Adrenal gland (tissue), 12 donors: ENCODE data around the gene SP4. TPM values are rescaled to one million over a fixed set of nuclear protein-coding genes. Genes with fewer than 3 reads are reported as not detected.

Source experiments
- DNase-seq, 7 donors: peaks; one replicate each; pipeline ENCODE4 v3.0.0-alpha.2; 2019 to 2020
- H3K27ac ChIP-seq, 5 donors: fragments of 200-600 bp; sonication (generic) in 4 of 5; 1 replicate in 3 of 5; 2 replicates in 2 of 5; pipeline versions ENCODE4 v1.5.1 to v1.8.0; 2016 to 2020; ENCODE audit warnings: mild to moderate bottlenecking in 1 of 5
- H3K27me3 ChIP-seq: fragments of 200-600 bp; 2 replicates; pipeline ENCODE4 v1.8.0; 2021
- H3K36me3 ChIP-seq, 2 donors: fragments of 200-600 bp; replicated peaks in 1 of 2; 1 replicate in 1 of 2; 2 replicates in 1 of 2; pipeline versions ENCODE4 v1.5.1 to v1.8.0; 2018 to 2022
- H3K4me1 ChIP-seq, 2 donors: fragments of 200-600 bp; replicated peaks in 1 of 2; 1 replicate in 1 of 2; 2 replicates in 1 of 2; pipeline versions ENCODE4 v1.5.1 to v1.8.0; 2018 to 2021
- H3K4me3 ChIP-seq, 4 donors: fragments of 200-600 bp; sonication (generic) in 3 of 4; one replicate each; pipeline ENCODE4 v1.5.1; 2016 to 2018
- H3K9me3 ChIP-seq, 3 donors: fragments of 200-600 bp; sonication (generic) in 1 of 3; replicated peaks in 1 of 3; 1 replicate in 2 of 3; 2 replicates in 1 of 3; pipeline versions ENCODE4 v1.5.1 to v1.8.0; 2016 to 2021
- CTCF ChIP-seq, 6 experiments: fragments of 450-650 bp in 4 of 6; fragments of 200-600 bp in 2 of 6; sonication (generic) in 1 of 6; IDR thresholded peaks; 1 replicate in 5 of 6; 2 replicates in 1 of 6; pipeline versions ENCODE4 v1.5.1 to v1.8.0; 2016 to 2021; ENCODE audit warnings: antibody characterized with exemption in 6 of 6, mild to moderate bottlenecking in 2 of 6, moderate library complexity in 1 of 6
- POLR2A ChIP-seq, 2 donors: fragments of 450-650 bp; IDR thresholded peaks; one replicate each; pipeline ENCODE4 v1.6.1; 2017; ENCODE audit warnings: antibody characterized with exemption in 2 of 2, mild to moderate bottlenecking in 2 of 2, moderate library complexity in 1 of 2
- WGBS, 4 donors: extraction: QIAGEN DNeasy Blood & Tissue Kit in 2 of 4; methylation state at CpG; one replicate each; pipeline versions ENCODE4 v1.1.5 to v1.1.7; 2013 to 2017; 5-methylcytosine and 5-hydroxymethylcytosine counted together
- intact Hi-C, 2 donors: fragments of 100-400 bp; cut with DNase I; formaldehyde crosslinking; loops; one replicate each; pipeline versions ENCODE4 v1.14.1 to v1.15.0; 2022 to 2023
- polyA plus RNA-seq, 3 donors: library from polyadenylated mRNA; stranded (reverse); fragments of 200-250 nt in 2 of 3; fragments of 350-450 nt in 1 of 3; fragmentation: Illumina TruSeq in 1 of 3; extraction: RNeasy Lipid Tissue Mini Kit (QIAGEN cat#74804) in 1 of 3; gene quantifications; one replicate each; pipeline ENCODE4 v1.2.3, GENCODE V29; 2013 to 2014
- total RNA-seq, 9 donors: library from RNA; depleted of rRNA in 4 of 9; stranded (reverse); fragments of >200 nt in 4 of 9; fragments of 120-200 nt in 1 of 9; fragmentation: NEBNext Ultra II Directional in 1 of 9; extraction: Animal tissue kit (Norgen Biotek cat#: 25700) in 1 of 9; gene quantifications; one replicate each; pipeline versions ENCODE4 v1.1.0 to v1.2.4, GENCODE V29; 2013 to 2023
- donor health status: healthy with polysubstance abuse.
- donor health status: Bipolar disorder and iron deficiency.
- donor health status: DM: yes; HTN: yes; CAD: no.
- donor health status: DM: no; HTN: no; CAD: no.
- donor health status: DM: no; HTN: no; CAD: no.
- donor health status: DM: yes; HTN: yes; CAD: no.

The SP4 gene
- total and polyA plus RNA-seq, 12 donors = 1.8 to 11.2 (median 6.0) TPM

GRCh38 chr7:21412957-21413356, 14.9 kb upstream of the SP4 start:
- Histone ChIP-seq H3K27ac (no peak overlapping the region), H3K36me3 (no peaks in the 10 kb centered on the region), H3K4me3 (no peak overlapping the region), H3K27me3 (no peaks in the 10 kb centered on the region), H3K4me1 (no peaks in the 10 kb centered on the region), H3K9me3 (no peaks in the 10 kb centered on the region)
- intact Hi-C loops = no loop called here
- no peak for DNase-seq
- TF ChIP-seq CTCF (IDR thresholded peaks at IDR 0.05) (no peak), POLR2A (IDR thresholded peaks at IDR 0.05) (no peak)
- 69 to 84% (median 73%) methylated on average over 2 of the region's 2 CpGs for WGBS, 4 donors

- Histone ChIP-seq H3K9me3 (no peaks in the 10 kb centered on the region), H3K27ac (no peak overlapping the region), H3K27me3 (no peaks in the 10 kb centered on the region), H3K4me3 (no peak overlapping the region), H3K36me3 (no peaks in the 10 kb centered on the region), H3K4me1 (no peaks in the 10 kb centered on the region)
- intact Hi-C loops = no loop called here
- no peak for TF ChIP-seq POLR2A (IDR thresholded peaks at IDR 0.05)
- TF ChIP-seq CTCF (IDR thresholded peaks at IDR 0.05) = no peak
- DNase-seq = no peak
Measured at GRCh38 chr7:21413502-21413901, 14.4 kb upstream of the SP4 start.

- no peak overlapping the region for H3K27ac ChIP-seq
- 85 to 91% (median 88%) methylated on average over 6 of the region's 6 CpGs for WGBS, 4 donors
- H3K4me3 ChIP-seq = no peak overlapping the region
- H3K9me3 ChIP-seq = no peaks in the 10 kb centered on the region
- no peaks in the 10 kb centered on the region for H3K27me3 ChIP-seq
- no peaks in the 10 kb centered on the region for H3K4me1 ChIP-seq
- intact Hi-C loops = no loop called here
- H3K36me3 ChIP-seq = no peaks in the 10 kb centered on the region
- no peak for TF ChIP-seq POLR2A (IDR thresholded peaks at IDR 0.05)
- DNase-seq = no peak
Measured at GRCh38 chr7:21414795-21415393, 13.0 kb upstream of the SP4 start.

- Histone ChIP-seq H3K27me3 (no peaks in the 10 kb centered on the region), H3K27ac (no peak overlapping the region), H3K9me3 (no peaks in the 10 kb centered on the region), H3K4me3 (no peak overlapping the region), H3K4me1 (no peaks in the 10 kb centered on the region), H3K36me3 (no peaks in the 10 kb centered on the region)
- no peak for DNase-seq
- intact Hi-C loops = no loop called here
- TF ChIP-seq CTCF (IDR thresholded peaks at IDR 0.05) (no peak), POLR2A (IDR thresholded peaks at IDR 0.05) (no peak)
- WGBS, 4 donors = 62 to 74% (median 65%) methylated on average over 4 of the region's 4 CpGs
Measured at GRCh38 chr7:21417647-21418046, 10.2 kb upstream of the SP4 start.

GRCh38 chr7:21422751-21423150, 5.1 kb upstream of the SP4 start:
- no peak for DNase-seq
- Histone ChIP-seq H3K9me3 (no peaks in the 10 kb centered on the region), H3K4me1 (peaks cover 0 to 6% of the 10 kb centered on the region in 2 donors), H3K27me3 (no peaks in the 10 kb centered on the region), H3K27ac (no peak overlapping the region), H3K4me3 (no peak overlapping the region), H3K36me3 (no peaks in the 10 kb centered on the region)
- intact Hi-C loops = no loop called here
- no peak for TF ChIP-seq CTCF (IDR thresholded peaks at IDR 0.05)
- no peak for TF ChIP-seq POLR2A (IDR thresholded peaks at IDR 0.05)
